Dermis blood vessel endothelial cell (primary cell): ENCODE data around the gene EPS8L1. TPM values are rescaled to one million over a fixed set of nuclear protein-coding genes. Genes with fewer than 3 reads are reported as not detected.
"Not testable (repeated sequence)": the region's sequence is repeated elsewhere in the genome, so short reads cannot be mapped to it uniquely, and the experiment has no call there.

Experiments
- DNase-seq: peaks from one replicate; pipeline ENCODE4 v3.0.0; 2010
- total RNA-seq: library from RNA; depleted of rRNA; stranded (reverse); fragments of >200 nt; gene quantifications from 2 replicates; pipeline ENCODE4 v1.2.3, GENCODE V29; 2014

The EPS8L1 gene
- total RNA-seq, result 12.6 and 15.6 TPM in 2 replicates

DNA sequence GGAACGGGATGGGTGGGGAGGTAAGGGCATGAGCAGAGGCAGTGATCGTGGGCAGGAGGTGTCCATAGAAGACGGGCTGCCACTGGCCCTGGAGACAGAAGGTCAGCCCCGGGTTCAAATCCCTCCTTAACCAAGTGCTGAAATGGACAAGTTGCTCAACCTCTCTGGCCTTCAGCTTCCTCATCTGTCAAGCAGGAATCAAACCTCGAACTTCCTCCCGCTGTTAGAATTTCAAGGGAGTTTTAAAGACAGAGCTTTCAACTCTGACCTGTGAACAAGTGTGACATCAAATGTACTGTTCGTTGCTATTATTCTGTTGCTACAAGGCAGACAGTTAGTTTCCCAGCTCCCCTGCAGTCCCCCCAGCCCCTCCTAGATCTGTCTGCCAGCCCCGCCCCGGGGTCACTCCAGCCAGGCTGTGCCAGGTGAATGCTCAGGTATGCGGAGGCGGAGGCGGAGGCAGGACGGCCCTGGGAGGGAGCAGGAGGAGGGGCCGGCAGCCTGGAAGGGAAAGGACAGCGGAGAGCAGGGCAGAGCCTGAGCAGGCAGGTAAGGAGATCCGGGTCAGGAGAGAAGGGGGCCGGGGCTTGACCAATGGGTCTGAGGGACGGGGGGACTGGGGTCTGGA is at the start of gene EPS8L1:
TSS of gene EPS8L1 (plus strand) at position 499 of the 628 bp plus-strand sequence. CDS start 576 bp downstream, outside the sequence.
- DNase-seq, result no peak

- not testable (repeated sequence) for DNase-seq
These were observed 48.6 kb upstream of the EPS8L1 start for GRCh38 chr19:55027140-55027471.

- DNase-seq, result no peak
These were observed 48.0 kb upstream of the EPS8L1 start for GRCh38 chr19:55027472-55028337.

DNA sequence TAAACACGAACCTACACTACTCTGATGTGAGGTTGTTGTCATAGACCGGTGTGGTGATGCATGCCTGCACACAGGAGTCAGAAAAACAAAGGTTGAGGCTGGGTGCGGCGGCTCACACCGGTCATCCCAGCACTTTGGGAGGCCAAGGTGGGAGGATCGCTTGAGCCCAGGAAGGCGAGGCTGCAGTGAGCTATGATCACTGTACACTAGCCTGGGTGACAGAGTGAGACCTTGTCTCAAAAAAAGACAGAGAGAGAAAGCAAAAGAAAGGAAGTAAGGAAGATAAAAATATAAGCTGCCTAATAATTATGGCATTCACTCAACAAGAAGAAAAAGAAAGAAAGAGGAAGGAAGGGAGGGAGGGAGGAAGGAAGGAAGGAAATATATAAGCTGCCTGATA is 46.9 kb upstream of the EPS8L1 start:
- DNase-seq, result no peak

GRCh38 chr19:55031178-55031577 is 44.5 kb upstream of the EPS8L1 start:
- no peak for DNase-seq

GRCh38 chr19:55032170-55032800 is 43.4 kb upstream of the EPS8L1 start:
- no peak for DNase-seq

- not testable (repeated sequence) for DNase-seq
These were observed 42.6 kb upstream of the EPS8L1 start for GRCh38 chr19:55032976-55033643.

DNA sequence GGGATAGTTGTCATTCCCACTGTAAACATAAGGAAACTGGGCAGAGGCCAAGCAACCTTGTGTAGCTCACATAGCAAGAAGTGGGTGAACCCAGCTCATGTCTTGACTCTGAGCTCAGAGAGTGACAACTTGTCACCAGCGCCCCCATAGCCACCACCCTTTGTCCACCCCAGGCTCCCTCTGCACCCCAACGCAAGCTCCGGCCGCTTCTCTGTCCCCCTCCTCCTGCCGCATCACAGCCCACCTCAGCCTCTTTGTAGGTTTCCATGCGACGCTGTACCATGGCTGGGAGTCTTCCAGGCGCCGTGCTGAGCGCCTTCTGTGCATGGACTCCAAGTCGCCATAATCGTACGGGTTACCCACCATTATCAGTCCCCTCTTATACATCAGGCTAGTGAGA is 40.9 kb upstream of the EPS8L1 start:
- DNase-seq, result no peak

- DNase-seq, result no peak
These were observed 39.6 kb upstream of the EPS8L1 start for GRCh38 chr19:55036058-55036457.

DNA sequence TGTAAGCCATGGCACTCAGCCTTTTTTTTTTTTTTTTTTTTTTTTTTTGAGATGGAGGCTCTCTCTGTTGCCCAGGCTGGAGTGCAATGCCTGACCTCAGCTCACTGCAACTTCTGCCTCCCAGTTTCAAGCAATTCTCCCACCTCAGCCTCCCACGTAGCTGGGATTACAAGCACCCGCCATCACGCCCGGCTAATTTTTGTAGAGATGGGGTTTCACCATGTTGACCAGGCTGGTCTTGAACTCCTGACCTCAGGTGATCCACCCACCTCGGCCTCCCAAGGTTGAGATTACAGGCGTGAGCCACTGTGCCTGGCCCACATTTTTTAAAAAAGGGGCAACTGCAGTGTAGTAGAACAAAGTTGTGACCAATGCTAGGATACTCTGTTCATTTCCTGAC is 38.1 kb upstream of the EPS8L1 start:
- DNase-seq, result not testable (repeated sequence)

DNA sequence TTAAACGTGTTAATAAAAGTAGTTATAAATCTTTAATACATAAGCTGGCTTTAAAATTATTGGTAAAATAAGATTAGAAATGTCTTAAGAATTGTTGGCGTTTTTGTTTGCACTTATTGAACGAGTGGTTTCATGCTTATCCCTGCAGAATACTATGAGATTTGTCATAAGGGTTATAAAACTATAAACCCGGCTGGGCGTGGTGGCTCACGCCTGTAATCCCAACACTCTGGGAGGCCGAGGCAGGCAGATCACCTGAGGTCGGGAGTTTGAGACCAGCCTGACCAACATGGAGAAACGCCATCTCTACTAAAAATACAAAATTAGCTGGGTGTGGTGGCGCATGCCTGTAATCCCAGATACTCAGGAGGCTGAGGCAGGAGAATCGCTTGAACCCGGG is 35.0 kb upstream of the EPS8L1 start:
- DNase-seq, result not testable (repeated sequence)

DNA sequence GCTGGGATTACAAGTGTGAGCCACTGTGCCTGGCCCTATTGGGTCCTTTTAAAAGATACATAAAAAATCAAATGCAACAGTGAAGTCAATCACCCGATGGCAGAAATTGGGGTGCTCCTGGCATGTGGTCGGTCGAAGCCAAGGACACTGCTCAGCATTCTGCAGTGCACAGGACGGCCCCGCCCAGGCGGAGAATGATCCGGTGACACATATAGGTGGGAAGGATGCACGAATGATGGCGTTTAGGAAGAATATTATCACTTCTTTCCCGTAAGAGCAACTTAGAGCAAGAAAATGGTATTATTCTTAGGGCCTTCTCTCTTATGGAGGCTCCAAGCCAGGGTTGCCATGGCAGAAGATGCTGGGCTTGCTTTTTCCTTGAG is 34.4 kb upstream of the EPS8L1 start:
- no peak for DNase-seq

GRCh38 chr19:55041627-55042343 is 33.9 kb upstream of the EPS8L1 start:
- DNase-seq, result peak; percentile 57

- no peak for DNase-seq
These were observed 33.4 kb upstream of the EPS8L1 start for GRCh38 chr19:55042344-55042678.

DNA sequence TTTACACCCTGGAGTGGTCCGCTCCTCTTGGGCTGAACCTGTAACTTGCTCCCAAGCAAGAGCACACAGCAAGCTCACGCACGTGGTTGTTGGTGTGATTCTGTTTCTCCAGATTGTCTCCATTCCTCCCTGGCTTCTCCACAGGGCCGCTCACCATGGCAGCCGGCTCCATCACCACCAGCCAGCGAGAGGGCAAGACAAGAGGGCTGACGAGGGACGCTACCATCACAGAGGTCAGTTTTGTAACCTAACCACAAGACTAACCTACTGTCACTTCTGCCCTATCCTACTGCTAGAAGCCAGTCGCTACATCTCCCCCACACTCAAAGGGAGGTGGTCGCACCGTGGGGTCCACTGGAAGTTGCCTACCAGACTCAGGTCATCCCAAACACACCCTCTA is 33.0 kb upstream of the EPS8L1 start:
- DNase-seq, result no peak

- no peak for DNase-seq
These were observed 31.4 kb upstream of the EPS8L1 start for GRCh38 chr19:55044286-55044685.

DNA sequence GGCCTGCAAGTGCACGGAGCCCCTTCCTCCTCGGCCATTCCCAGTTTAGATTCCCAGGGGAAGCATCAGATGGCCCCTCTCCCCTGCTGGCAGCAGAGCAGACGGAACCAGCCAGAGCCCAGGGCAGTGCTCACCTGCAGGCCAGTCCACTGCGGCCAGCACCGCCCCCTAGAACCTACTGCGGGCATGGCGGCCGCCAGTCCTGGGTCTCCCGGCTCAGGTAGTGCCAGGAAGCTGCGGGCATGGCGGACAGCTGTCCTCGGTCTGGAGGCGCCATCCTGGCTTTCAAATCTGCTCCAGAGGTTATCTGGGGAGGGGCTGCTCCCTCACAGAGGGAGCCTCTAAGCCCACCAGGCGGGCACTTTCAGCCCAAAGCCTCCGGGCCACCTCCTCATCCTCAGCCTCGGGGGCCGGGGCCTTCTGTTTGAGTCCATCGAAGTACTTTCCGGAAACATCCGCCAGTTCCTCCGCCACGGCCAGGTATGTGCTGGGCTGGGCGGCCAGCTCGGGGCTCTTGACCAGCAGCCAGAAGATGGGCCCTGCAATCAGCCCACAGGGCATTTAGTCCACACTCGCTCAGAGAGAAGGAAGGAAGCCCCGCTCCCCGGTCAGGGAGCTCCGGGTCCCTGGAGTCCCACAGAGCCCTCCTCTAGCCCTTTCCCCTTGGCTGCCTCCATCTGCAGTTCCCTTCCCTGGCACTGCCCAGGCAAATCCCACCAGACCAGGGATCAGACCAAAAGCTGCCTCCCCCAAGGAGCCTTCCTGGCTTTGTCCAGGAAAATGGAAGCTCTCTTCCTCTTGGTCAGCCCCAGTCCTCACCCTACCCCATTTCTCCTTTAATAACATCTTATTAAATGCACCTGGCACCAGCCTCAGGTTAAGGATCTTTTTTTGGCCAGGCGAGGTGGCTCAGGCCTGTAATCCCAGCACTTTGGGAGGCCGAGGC is 30.6 kb upstream of the EPS8L1 start:
- DNase-seq, result no peak

GRCh38 chr19:55046975-55047622 is 28.6 kb upstream of the EPS8L1 start:
- DNase-seq, result no peak

- DNase-seq, result no peak
These were observed 27.7 kb upstream of the EPS8L1 start for GRCh38 chr19:55047951-55048350.

GRCh38 chr19:55048446-55048845 is 27.2 kb upstream of the EPS8L1 start:
- no peak for DNase-seq
